KMS-11 (cell line): Measurements from ENCODE around the gene SSUH2.

ENCODE experiments used
- H2AFZ ChIP-seq: fragments of 200-600 bp; sonication (generic); 2 replicates; pipeline ENCODE4 v1.6.1; 2016; ENCODE audit warnings: antibody characterized with exemption, mixed run types, low read depth
- H3K27ac ChIP-seq: fragments of 200-600 bp; sonication (generic); 2 replicates; pipeline ENCODE4 v1.6.1; 2016; ENCODE audit warnings: mild to moderate bottlenecking, mixed run types
- H3K27me3 ChIP-seq: fragments of 200-600 bp; sonication (generic); 2 replicates; pipeline ENCODE4 v1.6.1; 2017; ENCODE audit warnings: mild to moderate bottlenecking, low read depth, mixed run types, moderate library complexity; ENCODE audit not compliant: insufficient read depth
- H3K36me3 ChIP-seq: fragments of 200-600 bp; sonication (generic); 2 replicates; pipeline ENCODE4 v1.6.1; 2017; ENCODE audit warnings: mild to moderate bottlenecking, mixed run types; ENCODE audit not compliant: insufficient read depth
- H3K4me1 ChIP-seq: fragments of 200-600 bp; sonication (generic); 2 replicates; pipeline ENCODE4 v1.6.1; 2016; ENCODE audit warnings: mild to moderate bottlenecking, low read depth, mixed run types; ENCODE audit not compliant: poor library complexity, severe bottlenecking
- H3K4me2 ChIP-seq: fragments of 200-600 bp; sonication (generic); 2 replicates; pipeline ENCODE4 v1.7.0; 2016; ENCODE audit warnings: mild to moderate bottlenecking, mixed run types
- H3K4me3 ChIP-seq: fragments of 200-600 bp; sonication (generic); IDR thresholded peaks from 2 replicates; pipeline ENCODE4 v1.6.1; 2017; ENCODE audit warnings: low read depth, low read length, mixed read lengths; ENCODE audit not compliant: insufficient read depth
- H3K79me2 ChIP-seq: fragments of 200-600 bp; sonication (generic); 2 replicates; pipeline ENCODE4 v1.6.1; 2016; ENCODE audit warnings: low read depth, mixed run types; ENCODE audit not compliant: insufficient read depth
- H3K9ac ChIP-seq: fragments of 200-600 bp; sonication (generic); 2 replicates; pipeline ENCODE4 v1.6.1; 2016; ENCODE audit warnings: mild to moderate bottlenecking, mixed run types
- H4K20me1 ChIP-seq: fragments of 200-600 bp; sonication (generic); 2 replicates; pipeline ENCODE4 v1.6.1; 2016; ENCODE audit warnings: mild to moderate bottlenecking, mixed run types; ENCODE audit not compliant: insufficient read depth
- CTCF ChIP-seq: fragments of 200-600 bp; sonication (generic); conservative IDR thresholded peaks from 2 replicates; pipeline ENCODE4 v1.6.1; 2017; ENCODE audit warnings: low read depth, mild to moderate bottlenecking, antibody characterized with exemption, low read length, moderate library complexity, mixed read lengths

Gene SSUH2

GRCh38 chr3:8649757-8650156 lies 5.2 kb upstream of the SSUH2 start:
- no peak overlapping the region for H3K4me2 ChIP-seq
- no peaks in the 10 kb centered on the region for H3K27me3 ChIP-seq
- H3K27ac ChIP-seq: no peak overlapping the region
- H3K79me2 ChIP-seq: no peaks in the 10 kb centered on the region
- no peak for TF ChIP-seq CTCF
- H2AFZ ChIP-seq: no peak overlapping the region
- no peaks in the 10 kb centered on the region for H4K20me1 ChIP-seq
- H3K36me3 ChIP-seq: no peaks in the 10 kb centered on the region
- H3K4me3 ChIP-seq: no peak overlapping the region
- H3K4me1 ChIP-seq: peaks cover 6% of the 10 kb centered on the region
- H3K9ac ChIP-seq: no peak overlapping the region

- Histone ChIP-seq H2AFZ (no peak overlapping the region), H3K27me3 (no peaks in the 10 kb centered on the region), H4K20me1 (no peaks in the 10 kb centered on the region), H3K4me3 (no peak overlapping the region), H3K9ac (no peak overlapping the region), H3K27ac (no peak overlapping the region), H3K4me1 (peaks cover under 1% of the 10 kb centered on the region), H3K79me2 (no peaks in the 10 kb centered on the region), H3K36me3 (no peaks in the 10 kb centered on the region), H3K4me2 (no peak overlapping the region)
- TF ChIP-seq CTCF: no peak
Measured at GRCh38 chr3:8648909-8649741, 4.5 kb upstream of the SSUH2 start.

- H3K4me2 ChIP-seq: no peak overlapping the region
- H3K27ac ChIP-seq: no peak overlapping the region
- TF ChIP-seq CTCF: no peak
- no peak overlapping the region for H3K4me3 ChIP-seq
- H2AFZ ChIP-seq: no peak overlapping the region
- H3K36me3 ChIP-seq: no peaks in the 10 kb centered on the region
- no peaks in the 10 kb centered on the region for H3K27me3 ChIP-seq
- H3K4me1 ChIP-seq: no peaks in the 10 kb centered on the region
- H3K79me2 ChIP-seq: no peaks in the 10 kb centered on the region
- no peaks in the 10 kb centered on the region for H4K20me1 ChIP-seq
- H3K9ac ChIP-seq: no peak overlapping the region
Measured at GRCh38 chr3:8647137-8647985, 2.8 kb upstream of the SSUH2 start.

- Histone ChIP-seq H3K27ac (no peak overlapping the region), H3K79me2 (no peaks in the 10 kb centered on the region), H3K4me2 (no peak overlapping the region), H3K4me1 (no peaks in the 10 kb centered on the region), H3K9ac (no peak overlapping the region), H4K20me1 (no peaks in the 10 kb centered on the region), H3K27me3 (no peaks in the 10 kb centered on the region), H2AFZ (no peak overlapping the region), H3K36me3 (no peaks in the 10 kb centered on the region), H3K4me3 (no peak overlapping the region)
- no peak for TF ChIP-seq CTCF
Measured at GRCh38 chr3:8646313-8646938, 1.8 kb upstream of the SSUH2 start.
